Tongue (tissue), 2 donors: Measurements from ENCODE around the gene TMEM39B. TPM values are rescaled to one million over a fixed set of nuclear protein-coding genes. Genes with fewer than 3 reads are reported as not detected.

Experiments
- small RNA-seq: library from RNA; depleted of rRNA; stranded (forward); fragments of <200 nt; gene quantifications from one replicate; pipeline ENCODE3, GENCODE V24; 2014; ENCODE audit warnings: low replicate concordance
- total RNA-seq: library from RNA; depleted of rRNA; stranded (reverse); fragments of >200 nt; gene quantifications from one replicate; pipeline ENCODE4 v1.2.3, GENCODE V29; 2014

TMEM39B gene
- total RNA-seq, 1 donor from 2014 or later, result 3.4 TPM

Small RNAs within 50 kb of the gene (small RNA-seq; reads per million reads assigned to genes)
- gene MIR5585 (not detected), gene RF00017 (not detected)

Other genes with a start within 250 kb of the TMEM39B start
- gene PTP4A2, start 134.6 kb upstream of the TMEM39B start, total RNA-seq, result 254 TPM
- 96.8 TPM for gene KHDRBS1, start 59.1 kb upstream of the TMEM39B start, total RNA-seq
- 36.3 TPM for gene KPNA6, start 35.1 kb downstream of the TMEM39B start, total RNA-seq
- gene TXLNA, start 106.7 kb downstream of the TMEM39B start, total RNA-seq, result 39.5 TPM
- gene CCDC28B, start 127.7 kb downstream of the TMEM39B start, total RNA-seq, result 30.3 TPM
- 2.7 TPM for gene IQCC, start 132.7 kb downstream of the TMEM39B start, total RNA-seq
- gene DCDC2B, start 136.2 kb downstream of the TMEM39B start, total RNA-seq, result not detected
- gene TMEM234, start 149.4 kb downstream of the TMEM39B start, total RNA-seq, result 10.6 TPM
- gene EIF3I, start 149.5 kb downstream of the TMEM39B start, total RNA-seq, result 145 TPM
- gene FAM167B, start 174.3 kb downstream of the TMEM39B start, total RNA-seq, result 0.31 TPM
- 1.3 TPM for gene LCK, start 178.3 kb downstream of the TMEM39B start, total RNA-seq
- 58.3 TPM for gene HDAC1, start 219.1 kb downstream of the TMEM39B start, total RNA-seq